ENCODE results near the gene RECK.

The RECK gene

GRCh38 chr9:36164989-36165388 lies 128.3 kb downstream of the RECK start:
- peak overlapping the region; percentile 71 for H3K27ac ChIP-seq (ENCODE audit: low read depth, low read length)
- no peaks in the 10 kb centered on the region for H3K27me3 ChIP-seq (ENCODE audit: control insufficient read depth in 1 of 2, insufficient read depth in 2 of 2, low read length in 2 of 2)
- no peaks in the 10 kb centered on the region for H3K36me3 ChIP-seq (ENCODE audit: insufficient read depth, low read length)
- peaks cover 28% of the 10 kb centered on the region for H3K4me1 ChIP-seq (ENCODE audit: insufficient read depth, low read length)
- H3K4me3 ChIP-seq (ENCODE audit: low read depth in 1 of 2, low read length in 2 of 2) = no peak overlapping the region
- H3K9me3 ChIP-seq (ENCODE audit: low read length) = no peaks in the 10 kb centered on the region
- H3K9ac ChIP-seq (ENCODE audit: low read length) = no peak overlapping the region

GRCh38 chr9:36165826-36166167 lies 129.1 kb downstream of the RECK start:
- H3K4me1 ChIP-seq (ENCODE audit: insufficient read depth, low read length) = peaks cover 28% of the 10 kb centered on the region
- peak overlapping the region; percentile 73 for H3K27ac ChIP-seq (ENCODE audit: low read depth, low read length)
- no peaks in the 10 kb centered on the region for H3K27me3 ChIP-seq (ENCODE audit: control insufficient read depth in 1 of 2, insufficient read depth in 2 of 2, low read length in 2 of 2)
- no peaks in the 10 kb centered on the region for H3K9me3 ChIP-seq (ENCODE audit: low read length)
- no peaks in the 10 kb centered on the region for H3K36me3 ChIP-seq (ENCODE audit: insufficient read depth, low read length)
- H3K4me3 ChIP-seq (ENCODE audit: low read depth in 1 of 2, low read length in 2 of 2) = peak overlapping the region; percentile 82 to 83
- no peak overlapping the region for H3K9ac ChIP-seq (ENCODE audit: low read length)

- Histone ChIP-seq H3K27me3 (ENCODE audit: control insufficient read depth in 1 of 2, insufficient read depth in 2 of 2, low read length in 2 of 2) (no peaks in the 10 kb centered on the region), H3K9ac (ENCODE audit: low read length) (no peak overlapping the region), H3K9me3 (ENCODE audit: low read length) (no peaks in the 10 kb centered on the region), H3K27ac (ENCODE audit: low read depth, low read length) (peak overlapping the region; percentile 73), H3K4me1 (ENCODE audit: insufficient read depth, low read length) (peaks cover 28% of the 10 kb centered on the region), H3K4me3 (ENCODE audit: low read depth in 1 of 2, low read length in 2 of 2) (peak overlapping the region; percentile 82 to 83), H3K36me3 (ENCODE audit: insufficient read depth, low read length) (no peaks in the 10 kb centered on the region)
Measured at GRCh38 chr9:36166168-36166927, 129.6 kb downstream of the RECK start.

DNA sequence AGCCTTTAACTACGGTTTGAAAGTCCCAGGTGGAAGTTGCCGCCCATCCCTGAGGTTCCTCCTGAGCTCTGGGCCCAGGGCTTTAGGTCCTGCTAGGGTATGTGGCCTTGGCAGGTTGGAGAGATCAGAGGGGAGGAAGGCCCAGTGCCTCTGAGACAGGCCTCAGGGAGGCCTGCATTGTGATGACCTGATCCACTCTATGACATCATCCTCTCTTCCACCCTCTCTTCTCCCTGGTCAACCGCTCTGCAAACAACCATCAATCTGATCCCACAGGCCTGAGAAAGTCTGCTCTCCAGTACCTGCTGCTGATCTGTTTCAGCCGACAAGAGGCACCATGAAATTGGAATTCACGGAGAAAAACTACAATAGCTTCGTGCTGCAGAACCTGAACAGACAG lies 132.5 kb downstream of the RECK start, which contains the start of gene CCIN:
Gene CCIN (plus strand): TSS at position 223 of the 400 bp plus-strand sequence. CDS start 115 bp downstream, at position 338.
- no peak within 1 kb of the TSS for H3K27ac ChIP-seq (ENCODE audit: low read depth, low read length)
- no peak within 1 kb of the TSS for H3K4me3 ChIP-seq (ENCODE audit: low read depth in 1 of 2, low read length in 2 of 2)
- no peaks in the 10 kb centered on the region for H3K27me3 ChIP-seq (ENCODE audit: control insufficient read depth in 1 of 2, insufficient read depth in 2 of 2, low read length in 2 of 2)
- H3K4me1 ChIP-seq (ENCODE audit: insufficient read depth, low read length) = peaks cover 14% of the 10 kb centered on the region
- no peaks in the 10 kb centered on the region for H3K36me3 ChIP-seq (ENCODE audit: insufficient read depth, low read length)
- no peaks in the 10 kb centered on the region for H3K9me3 ChIP-seq (ENCODE audit: low read length)
- no peak within 1 kb of the TSS for H3K9ac ChIP-seq (ENCODE audit: low read length)

GRCh38 chr9:36169708-36170107 lies 133.0 kb downstream of the RECK start:
- H3K9ac ChIP-seq (ENCODE audit: low read length) = no peak overlapping the region
- H3K27ac ChIP-seq (ENCODE audit: low read depth, low read length) = no peak overlapping the region
- peaks cover 9% of the 10 kb centered on the region for H3K4me1 ChIP-seq (ENCODE audit: insufficient read depth, low read length)
- no peaks in the 10 kb centered on the region for H3K27me3 ChIP-seq (ENCODE audit: control insufficient read depth in 1 of 2, insufficient read depth in 2 of 2, low read length in 2 of 2)
- H3K36me3 ChIP-seq (ENCODE audit: insufficient read depth, low read length) = no peaks in the 10 kb centered on the region
- no peak overlapping the region for H3K4me3 ChIP-seq (ENCODE audit: low read depth in 1 of 2, low read length in 2 of 2)
- H3K9me3 ChIP-seq (ENCODE audit: low read length) = no peaks in the 10 kb centered on the region

DNA sequence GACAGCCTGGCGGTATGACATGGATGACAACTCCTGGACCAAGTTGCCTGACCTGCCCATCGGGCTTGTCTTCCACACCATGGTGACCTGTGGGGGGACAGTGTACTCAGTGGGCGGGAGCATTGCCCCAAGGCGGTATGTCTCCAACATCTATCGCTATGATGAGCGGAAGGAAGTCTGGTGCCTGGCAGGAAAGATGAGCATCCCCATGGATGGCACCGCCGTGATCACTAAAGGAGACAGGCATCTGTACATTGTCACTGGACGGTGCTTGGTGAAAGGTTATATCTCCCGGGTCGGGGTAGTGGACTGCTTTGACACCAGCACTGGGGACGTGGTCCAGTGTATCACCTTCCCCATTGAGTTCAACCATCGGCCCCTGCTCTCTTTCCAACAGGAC lies 133.8 kb downstream of the RECK start:
- no peak overlapping the region for H3K9ac ChIP-seq (ENCODE audit: low read length)
- H3K4me1 ChIP-seq (ENCODE audit: insufficient read depth, low read length) = peaks cover under 1% of the 10 kb centered on the region
- no peaks in the 10 kb centered on the region for H3K36me3 ChIP-seq (ENCODE audit: insufficient read depth, low read length)
- no peak overlapping the region for H3K4me3 ChIP-seq (ENCODE audit: low read depth in 1 of 2, low read length in 2 of 2)
- no peak overlapping the region for H3K27ac ChIP-seq (ENCODE audit: low read depth, low read length)
- no peaks in the 10 kb centered on the region for H3K27me3 ChIP-seq (ENCODE audit: control insufficient read depth in 1 of 2, insufficient read depth in 2 of 2, low read length in 2 of 2)
- no peaks in the 10 kb centered on the region for H3K9me3 ChIP-seq (ENCODE audit: low read length)

- Histone ChIP-seq H3K27me3 (ENCODE audit: control insufficient read depth in 1 of 2, insufficient read depth in 2 of 2, low read length in 2 of 2) (no peaks in the 10 kb centered on the region), H3K9me3 (ENCODE audit: low read length) (no peaks in the 10 kb centered on the region), H3K27ac (ENCODE audit: low read depth, low read length) (no peak overlapping the region), H3K4me3 (ENCODE audit: low read depth in 1 of 2, low read length in 2 of 2) (no peak overlapping the region), H3K9ac (ENCODE audit: low read length) (no peak overlapping the region), H3K4me1 (ENCODE audit: insufficient read depth, low read length) (no peaks in the 10 kb centered on the region), H3K36me3 (ENCODE audit: insufficient read depth, low read length) (no peaks in the 10 kb centered on the region)
Measured at GRCh38 chr9:36173861-36174260, 137.1 kb downstream of the RECK start.

Data from muscle layer of colon (tissue), 2 donors.